GM19328 (cell line): ENCODE results near the gene CRAMP1.
"Not testable (repeated sequence)": the region's sequence is repeated elsewhere in the genome, so short reads cannot be mapped to it uniquely, and the experiment has no call there.

Experiments
- ATAC-seq: cut with Tn5 transposase; IDR thresholded peaks from one replicate; pipeline ENCODE4 v1.9.1; 2021; ENCODE audit warnings: mild to moderate bottlenecking, moderate library complexity; ENCODE audit not compliant: unreplicated experiment

CRAMP1 gene

GRCh38 chr16:1677942-1678499 lies 65.9 kb downstream of the CRAMP1 start, which contains the start of gene JPT2:
JPT2 (plus strand) TSS chr16:1678279; CDS start chr16:1678313, 34 bp downstream.
- peak; percentile 86 for ATAC-seq

- no peak for ATAC-seq
These were observed 66.4 kb downstream of the CRAMP1 start for GRCh38 chr16:1678500-1679098.

- no peak for ATAC-seq
These were observed 68.2 kb downstream of the CRAMP1 start for GRCh38 chr16:1680361-1680760.

GRCh38 chr16:1681032-1681431 lies 68.9 kb downstream of the CRAMP1 start:
- no peak for ATAC-seq

- no peak for ATAC-seq
These were observed 75.5 kb downstream of the CRAMP1 start for GRCh38 chr16:1687427-1688316.

- ATAC-seq = no peak
These were observed 76.8 kb downstream of the CRAMP1 start for GRCh38 chr16:1688807-1689560.

- no peak for ATAC-seq
These were observed 77.7 kb downstream of the CRAMP1 start for GRCh38 chr16:1689853-1690252.

GRCh38 chr16:1690810-1691209 lies 78.7 kb downstream of the CRAMP1 start:
- ATAC-seq = no peak

- ATAC-seq = no peak
These were observed 79.1 kb downstream of the CRAMP1 start for GRCh38 chr16:1691276-1691675.

GRCh38 chr16:1691956-1692355 lies 79.8 kb downstream of the CRAMP1 start:
- ATAC-seq = no peak

- no peak for ATAC-seq
These were observed 84.7 kb downstream of the CRAMP1 start for GRCh38 chr16:1696863-1697262.

GRCh38 chr16:1698680-1699079 lies 86.5 kb downstream of the CRAMP1 start:
- no peak for ATAC-seq

GRCh38 chr16:1700246-1700645 lies 88.1 kb downstream of the CRAMP1 start:
- no peak for ATAC-seq

GRCh38 chr16:1701216-1701878 lies 89.2 kb downstream of the CRAMP1 start:
- ATAC-seq = no peak

GRCh38 chr16:1705324-1705687 lies 93.1 kb downstream of the CRAMP1 start:
- ATAC-seq = not testable (repeated sequence)

- ATAC-seq = peak; percentile 86
These were observed 93.7 kb downstream of the CRAMP1 start, which contains the start of gene MAPK8IP3 for GRCh38 chr16:1705688-1706385. MAPK8IP3 (plus strand) TSS chr16:1706195; CDS start chr16:1706340, 145 bp downstream.

- ATAC-seq = no peak
These were observed 94.4 kb downstream of the CRAMP1 start for GRCh38 chr16:1706386-1707192.

- no peak for ATAC-seq
These were observed 95.1 kb downstream of the CRAMP1 start for GRCh38 chr16:1707193-1707790.
